Stimulated activated CD4-positive, alpha-beta T cell treated with anti-CD3 and anti-CD28 coated beads, Interleukin-2, amount 100 ng/mL, for 24 hours (primary cell): ENCODE data around the gene LYRM4.

Source experiments
- DNase-seq, 2 donors: peaks; one replicate each; pipeline ENCODE4 v3.0.0-alpha.2; 2020

The LYRM4 gene

GRCh38 chr6:5091210-5092069 lies 169.3 kb downstream of the LYRM4 start:
- DNase-seq: no peak

- DNase-seq: no peak
Observed at GRCh38 chr6:5090603-5091002, 170.1 kb downstream of the LYRM4 start.

GRCh38 chr6:5089481-5090438 lies 171.0 kb downstream of the LYRM4 start:
- no peak for DNase-seq

GRCh38 chr6:5088780-5089179 lies 172.0 kb downstream of the LYRM4 start:
- DNase-seq: no peak

- no peak for DNase-seq
Observed at GRCh38 chr6:5087389-5087788, 173.4 kb downstream of the LYRM4 start.

- peak in 1 of 2 donors; percentile 7 for DNase-seq
Observed at GRCh38 chr6:5086294-5086890, 174.4 kb downstream of the LYRM4 start.

- peak in 1 of 2 donors; percentile 13 for DNase-seq
Observed at GRCh38 chr6:5085648-5086293, 175.0 kb downstream of the LYRM4 start.

GRCh38 chr6:5084781-5085647 lies 175.7 kb downstream of the LYRM4 start, which contains the start of gene PPP1R3G:
TSS of gene PPP1R3G (plus strand) at chr6:5085341. CDS start at chr6:5085486, 145 bp downstream.
- DNase-seq: peak in 1 of 2 donors; percentile 32

GRCh38 chr6:5084360-5084780 lies 176.4 kb downstream of the LYRM4 start:
- DNase-seq: no peak

- DNase-seq: no peak
Observed at GRCh38 chr6:5083813-5084359, 176.9 kb downstream of the LYRM4 start.

- no peak for DNase-seq
Observed at GRCh38 chr6:5083307-5083583, 177.5 kb downstream of the LYRM4 start.

- no peak for DNase-seq
Observed at GRCh38 chr6:5082487-5083306, 178.1 kb downstream of the LYRM4 start.

- DNase-seq: no peak
Observed at GRCh38 chr6:5081955-5082354, 178.8 kb downstream of the LYRM4 start.

- no peak for DNase-seq
Observed at GRCh38 chr6:5081182-5081581, 179.6 kb downstream of the LYRM4 start.

- no peak for DNase-seq
Observed at GRCh38 chr6:5080574-5080973, 180.2 kb downstream of the LYRM4 start.

- DNase-seq: no peak
Observed at GRCh38 chr6:5079692-5080091, 181.1 kb downstream of the LYRM4 start.

- no peak for DNase-seq
Observed at GRCh38 chr6:5078121-5078669, 182.6 kb downstream of the LYRM4 start.

- no peak for DNase-seq
Observed at GRCh38 chr6:5076931-5077330, 183.8 kb downstream of the LYRM4 start.

GRCh38 chr6:5073992-5074391 lies 186.8 kb downstream of the LYRM4 start:
- DNase-seq: no peak

GRCh38 chr6:5072440-5072839 lies 188.3 kb downstream of the LYRM4 start:
- no peak for DNase-seq
